Measurements from ENCODE around the gene TRPC6. TPM values are rescaled to one million over a fixed set of nuclear protein-coding genes. Genes with fewer than 3 reads are reported as not detected.

Gene TRPC6
- total and polyA plus RNA-seq, 9 of the 15 experiments (the other 6 are each of a cell fraction or from before 2014, with no cell fraction given) = not detected

GRCh38 chr11:101470881-101471520 is 112.8 kb downstream of the TRPC6 start (continued):
- TF ChIP-seq E2F4 (CRISPR knock-in tag; IDR thresholded peaks at IDR 0.05; ENCODE audit: low read depth) (no peak), AFF4 (CRISPR knock-in tag; IDR thresholded peaks at IDR 0.05) (no peak), ARNT (IDR thresholded peaks at IDR 0.05) (no peak), ZNF184 (CRISPR knock-in tag; IDR thresholded peaks at IDR 0.05) (no peak), DLX4 (CRISPR knock-in tag; IDR thresholded peaks at IDR 0.05) (no peak), CHD4 (IDR thresholded peaks at IDR 0.05; ENCODE audit: insufficient read depth, insufficient replicate concordance, low read depth, low read length, poor library complexity, severe bottlenecking) (no peak), ZNF507 (tag; conservative IDR thresholded peaks at IDR 0.05) (no peak)

Data from K562 (cell line).